HCT116 (cell line): ENCODE results near the gene GALNT2. TPM values are rescaled to one million over a fixed set of nuclear protein-coding genes. Genes with fewer than 3 reads are reported as not detected.

Source experiments
- ATAC-seq: fragments of 200-7000 bp; cut with Tn5 transposase; 2 replicates; pipeline ENCODE4 v1.9.1; 2020; ENCODE audit warnings: mild to moderate bottlenecking, moderate library complexity
- BruUV-seq: library from RNA; stranded (reverse); fragments of 400-500 nt; replicated peaks from 2 replicates; lab custom pipeline; 2021; lab: Mats Ljungman, UMichigan
- CTCF ChIA-PET: fragments of 300-600 bp; sonication (Branson Sonifier 250); formaldehyde crosslinking; loops from one replicate; lab custom pipeline; 2021; ENCODE audit warnings: antibody characterized with exemption; lab: Charles Lee
- POLR2A ChIA-PET: fragments of 300-600, 350-600 bp; sonication (Branson Sonifier 250); formaldehyde crosslinking; loops from one replicate; lab custom pipeline; 2021; ENCODE audit warnings: antibody characterized with exemption; lab: Charles Lee
- RAD21 ChIA-PET, 2 experiments: fragments of 300-600 bp; sonication (Branson Sonifier 250); formaldehyde crosslinking; loops; one replicate each; lab custom pipeline; 2023; ENCODE audit warnings: low total read pairs in 2 of 2; ENCODE audit not compliant: uncharacterized antibody in 2 of 2, unreplicated experiment in 2 of 2, low non-redundant PET in 1 of 2; lab: Charles Lee
- DNase-seq: peaks from one replicate; pipeline ENCODE4 v3.0.0-alpha.2; 2010; ENCODE audit warnings: low read depth, low spot score
- H2AFZ ChIP-seq: fragments of 200-600 bp; shearing (Covaris generic), sonication (generic); 2 replicates; pipeline ENCODE4 v1.6.1; 2017; ENCODE audit warnings: low read depth, mixed run types, mixed read lengths, antibody characterized with exemption, low read length; ENCODE audit not compliant: poor library complexity, severe bottlenecking
- H3K27ac ChIP-seq: 2 replicates; pipeline ENCODE4 v1.5.1; 2012; ENCODE audit warnings: low read depth, low read length
- H3K27me3 ChIP-seq: fragments of 200-600 bp; sonication (generic); 2 replicates; pipeline ENCODE4 v1.6.1; 2016; ENCODE audit warnings: mixed run types, low read length, mixed read lengths; ENCODE audit not compliant: insufficient read depth
- H3K36me3 ChIP-seq, 2 experiments: fragments of 200-500 bp in 1 of 2; fragments of 200-600 bp in 1 of 2; sonication (Bioruptor generic) in 1 of 2; sonication (generic) in 1 of 2; 2 replicates each; pipeline versions ENCODE4 v1.5.1 to v1.6.1; 2014 to 2016; ENCODE audit warnings: low read length in 2 of 2, inconsistent platforms in 1 of 2, mixed read lengths in 1 of 2, mixed run types in 1 of 2; ENCODE audit not compliant: insufficient read depth in 2 of 2, control insufficient read depth in 1 of 2
- H3K4me1 ChIP-seq, 2 experiments: fragments of 200-600 bp in 1 of 2; sonication (generic) in 1 of 2; 2 replicates each; pipeline versions ENCODE4 v1.5.1 to v1.6.1; 2012 to 2017; ENCODE audit warnings: low read length in 2 of 2, inconsistent platforms in 1 of 2, mild to moderate bottlenecking in 1 of 2, mixed read lengths in 1 of 2, mixed run types in 1 of 2, moderate library complexity in 1 of 2; ENCODE audit not compliant: insufficient read depth in 2 of 2, control insufficient read depth in 1 of 2
- H3K4me2 ChIP-seq: fragments of 200-600 bp; sonication (generic); 2 replicates; pipeline ENCODE4 v1.6.1; 2017; ENCODE audit warnings: mixed run types, low read length, mixed read lengths
- H3K4me3 ChIP-seq, 2 experiments: fragments of 200-600 bp in 1 of 2; sonication (generic) in 1 of 2; replicated peaks in 1 of 2; 2 replicates each; pipeline ENCODE4 v1.5.1; 2011 to 2016; ENCODE audit warnings: low read length in 2 of 2, control low read depth in 1 of 2, low read depth in 1 of 2, mild to moderate bottlenecking in 1 of 2, mixed read lengths in 1 of 2, mixed run types in 1 of 2
- H3K79me2 ChIP-seq: fragments of 200-600 bp; sonication (generic); 2 replicates; pipeline ENCODE4 v1.6.1; 2017; ENCODE audit warnings: mild to moderate bottlenecking, mixed run types, low read length, moderate library complexity, mixed read lengths; ENCODE audit not compliant: insufficient read depth
- H3K9ac ChIP-seq: fragments of 200-600 bp; sonication (generic); 2 replicates; pipeline ENCODE4 v1.6.1; 2016; ENCODE audit warnings: low read length, mixed read lengths
- H3K9me2 ChIP-seq: fragments of 200-600 bp; sonication (generic), shearing (Covaris generic); 2 replicates; pipeline ENCODE4 v1.6.1; 2017; ENCODE audit warnings: mixed run types, mild to moderate bottlenecking, moderate library complexity; ENCODE audit not compliant: insufficient read depth
- H3K9me3 ChIP-seq, 2 experiments: fragments of 200-500 bp in 1 of 2; fragments of 200-600 bp in 1 of 2; sonication (Bioruptor generic) in 1 of 2; sonication (generic) in 1 of 2; 2 replicates each; pipeline ENCODE4 v1.6.1; 2014 to 2017; ENCODE audit warnings: low read length in 2 of 2, mixed read lengths in 2 of 2, inconsistent platforms in 1 of 2, low read depth in 1 of 2, mild to moderate bottlenecking in 1 of 2, mixed run types in 1 of 2, moderate library complexity in 1 of 2; ENCODE audit not compliant: control insufficient read depth in 1 of 2, insufficient read depth in 1 of 2
- H4K20me1 ChIP-seq: fragments of 200-600 bp; sonication (generic), shearing (Covaris generic); 2 replicates; pipeline ENCODE4 v1.6.1; 2017; ENCODE audit warnings: mixed run types, mild to moderate bottlenecking, moderate library complexity; ENCODE audit not compliant: insufficient read depth
- ATF3 ChIP-seq: IDR thresholded peaks from 2 replicates; pipeline ENCODE4 v1.6.1; 2012
- CBX3 ChIP-seq: IDR thresholded peaks from 2 replicates; pipeline ENCODE4 v1.6.1; 2012; ENCODE audit warnings: low read depth
- CEBPB ChIP-seq: IDR thresholded peaks from 2 replicates; pipeline ENCODE4 v1.6.1; 2012; ENCODE audit warnings: low read depth
- CTCF ChIP-seq, 3 experiments: fragments of 200-600 bp in 1 of 3; sonication (generic) in 1 of 3; IDR thresholded peaks in 2 of 3; conservative IDR thresholded peaks in 1 of 3; 2 replicates each; pipeline ENCODE4 v1.5.1; 2012 to 2017; ENCODE audit warnings: low read depth in 2 of 3, low read length in 2 of 3, antibody characterized with exemption in 1 of 3, borderline replicate concordance in 1 of 3, control low read depth in 1 of 3, mild to moderate bottlenecking in 1 of 3, mixed read lengths in 1 of 3, mixed run types in 1 of 3, moderate library complexity in 1 of 3; ENCODE audit not compliant: insufficient read depth in 1 of 3
- ELF1 ChIP-seq: IDR thresholded peaks from 2 replicates; pipeline ENCODE4 v1.6.1; 2012; ENCODE audit warnings: low read depth, borderline replicate concordance
- EZH2phosphoT487 ChIP-seq: fragments of 200-600 bp; IDR thresholded peaks from 2 replicates; pipeline ENCODE4 v1.6.1; 2018; ENCODE audit warnings: antibody characterized with exemption, borderline replicate concordance
- POLR2A ChIP-seq: IDR thresholded peaks from 2 replicates; pipeline ENCODE4 v1.7.0; 2011; ENCODE audit warnings: borderline replicate concordance; ENCODE audit not compliant: insufficient read depth, insufficient read length; ENCODE audit errors: extremely low read depth
- POLR2AphosphoS5 ChIP-seq: IDR thresholded peaks from 2 replicates; pipeline ENCODE4 v1.6.1; 2011; ENCODE audit warnings: mild to moderate bottlenecking, low read depth, low read length, moderate library complexity
- SIN3A ChIP-seq: IDR thresholded peaks from 2 replicates; pipeline ENCODE4 v1.6.1; 2012; ENCODE audit warnings: low read depth
- SP1 ChIP-seq: IDR thresholded peaks from 2 replicates; pipeline ENCODE4 v1.6.1; 2012; ENCODE audit warnings: low read depth
- SRF ChIP-seq: IDR thresholded peaks from 2 replicates; pipeline ENCODE4 v1.6.1; 2012; ENCODE audit warnings: low read depth
- YY1 ChIP-seq: IDR thresholded peaks from 2 replicates; pipeline ENCODE4 v1.6.1; 2011; ENCODE audit warnings: low read length, low read depth, moderate library complexity, mild to moderate bottlenecking; ENCODE audit not compliant: insufficient replicate concordance; ENCODE audit errors: extremely low read depth
- intact Hi-C: fragments of 100-400 bp; cut with micrococcal nuclease; formaldehyde crosslinking; loops from 2 replicates; pipeline ENCODE4 v1.10.0; 2022
- total RNA-seq: library from RNA; stranded (reverse); gene quantifications from one replicate; pipeline ENCODE4 v1.2.1, GENCODE V29; 2021; ENCODE audit not compliant: unreplicated experiment
- TF ChIP-seq, protein P1 (sequence below): IDR thresholded peaks from 2 replicates; pipeline ENCODE4 v1.6.1; 2011; ENCODE audit warnings: mild to moderate bottlenecking, low read length, moderate library complexity; ENCODE audit not compliant: insufficient replicate concordance; ENCODE audit errors: extremely low read depth

The GALNT2 gene
- total RNA-seq, 1 experiment from 2014 or later, result 40.8 TPM

DNA sequence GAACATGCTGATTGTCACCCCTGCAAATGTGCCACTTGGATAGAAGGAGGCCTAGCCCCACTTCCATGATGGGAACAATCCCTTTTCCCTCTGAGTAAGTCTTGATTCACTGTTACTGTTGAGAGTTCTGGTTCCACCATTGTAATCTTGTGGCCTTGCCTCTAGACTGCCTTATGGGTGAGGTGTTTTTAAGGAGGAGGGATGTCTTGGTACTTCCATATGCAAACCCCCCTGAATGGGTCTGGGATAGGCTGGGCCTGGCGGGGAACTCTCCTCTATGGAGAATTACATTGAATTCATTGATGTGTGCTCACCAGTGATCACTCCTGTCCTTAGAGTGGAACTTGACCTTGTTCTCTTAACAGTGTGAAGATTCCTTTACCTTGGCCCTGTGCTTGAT, 5.8 kb downstream of the GALNT2 start:
- Histone ChIP-seq H3K36me3 (no peaks in the 10 kb centered on the region), H2AFZ (no peak overlapping the region), H4K20me1 (peaks cover 3% of the 10 kb centered on the region; the same call in 1 of the 2 replicates), H3K4me3 (no peak overlapping the region), H3K4me2 (no peak overlapping the region), H3K9me2 (no peaks in the 10 kb centered on the region), H3K9me3 (no peaks in the 10 kb centered on the region), H3K79me2 (peaks cover 60% of the 10 kb centered on the region), H3K9ac (no peak overlapping the region), H3K4me1 (peaks cover 6 to 9% of the 10 kb centered on the region in 2 experiments; a peak in 2 of 4 replicates), H3K27ac (no peak overlapping the region), H3K27me3 (no peaks in the 10 kb centered on the region)
- ATAC-seq (no peak), DNase-seq (no peak)
- TF ChIP-seq, protein P1, sequence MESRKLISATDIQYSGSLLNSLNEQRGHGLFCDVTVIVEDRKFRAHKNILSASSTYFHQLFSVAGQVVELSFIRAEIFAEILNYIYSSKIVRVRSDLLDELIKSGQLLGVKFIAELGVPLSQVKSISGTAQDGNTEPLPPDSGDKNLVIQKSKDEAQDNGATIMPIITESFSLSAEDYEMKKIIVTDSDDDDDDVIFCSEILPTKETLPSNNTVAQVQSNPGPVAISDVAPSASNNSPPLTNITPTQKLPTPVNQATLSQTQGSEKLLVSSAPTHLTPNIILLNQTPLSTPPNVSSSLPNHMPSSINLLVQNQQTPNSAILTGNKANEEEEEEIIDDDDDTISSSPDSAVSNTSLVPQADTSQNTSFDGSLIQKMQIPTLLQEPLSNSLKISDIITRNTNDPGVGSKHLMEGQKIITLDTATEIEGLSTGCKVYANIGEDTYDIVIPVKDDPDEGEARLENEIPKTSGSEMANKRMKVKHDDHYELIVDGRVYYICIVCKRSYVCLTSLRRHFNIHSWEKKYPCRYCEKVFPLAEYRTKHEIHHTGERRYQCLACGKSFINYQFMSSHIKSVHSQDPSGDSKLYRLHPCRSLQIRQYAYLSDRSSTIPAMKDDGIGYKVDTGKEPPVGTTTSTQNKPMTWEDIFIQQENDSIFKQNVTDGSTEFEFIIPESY, result no peak
- TF ChIP-seq ELF1 (no peak), SRF (no peak), YY1 (no peak), CEBPB (no peak), SIN3A (no peak)
- ChIA-PET CTCF (no interaction called here), POLR2A (no interaction called here), RAD21 (no interaction called here)
- no TSS peak for BruUV-seq
- intact Hi-C loops, result no loop called here

- H3K9me3 ChIP-seq, result no peaks in the 10 kb centered on the region
- DNase-seq, result no peak
- peaks cover 3% of the 10 kb centered on the region; the same call in 1 of the 2 replicates for H4K20me1 ChIP-seq
- peaks cover 6% of the 10 kb centered on the region in 2 experiments; a peak in 2 of 4 replicates for H3K4me1 ChIP-seq
- H2AFZ ChIP-seq, result no peak overlapping the region
- H3K27ac ChIP-seq, result no peak overlapping the region
- H3K9me2 ChIP-seq, result no peaks in the 10 kb centered on the region
- no peaks in the 10 kb centered on the region for H3K27me3 ChIP-seq
- H3K4me3 ChIP-seq, result no peak overlapping the region
- ChIA-PET CTCF (no interaction called here), POLR2A (no interaction called here), RAD21 (no interaction called here)
- intact Hi-C loops, result no loop called here
- peaks cover 57% of the 10 kb centered on the region for H3K79me2 ChIP-seq
- H3K9ac ChIP-seq, result no peak overlapping the region
- BruUV-seq, result no TSS peak
- no peak for ATAC-seq
- no peaks in the 10 kb centered on the region for H3K36me3 ChIP-seq
- H3K4me2 ChIP-seq, result no peak overlapping the region
- TF ChIP-seq, protein P1, result no peak
- no peak for TF ChIP-seq SRF
- no peak for TF ChIP-seq POLR2AphosphoS5
- TF ChIP-seq CBX3, result no peak
- TF ChIP-seq POLR2A, result no peak
- TF ChIP-seq CTCF (IDR thresholded peaks at IDR 0.05 in 2 of 3, conservative IDR thresholded peaks at IDR 0.05 in 1 of 3; ENCODE audit: borderline replicate concordance in 1 of 3, insufficient read depth in 1 of 3, low read depth in 2 of 3, low read length in 2 of 3), result no peak
- no peak for TF ChIP-seq EZH2phosphoT487
- TF ChIP-seq SIN3A, result no peak
- no peak for TF ChIP-seq ATF3
- TF ChIP-seq SP1, result no peak
- no peak for TF ChIP-seq CEBPB
Observed at GRCh38 chr1:230073371-230074035, 6.5 kb downstream of the GALNT2 start.
